H9 (cell line): ENCODE data around the gene B3GALT4. TPM values are rescaled to one million over a fixed set of nuclear protein-coding genes. Genes with fewer than 3 reads are reported as not detected.

ENCODE experiments used
- DNase-seq: peaks from one replicate; pipeline ENCODE4 v3.0.0-alpha.2; 2017
- H2AFZ ChIP-seq: one replicate; pipeline ENCODE4 v1.6.1; 2013; ENCODE audit warnings: mild to moderate bottlenecking, low read length, control low read depth, moderate library complexity
- H2AK5ac ChIP-seq: 2 replicates; pipeline ENCODE4 v1.6.1; 2013; ENCODE audit warnings: low read length, control low read depth, mixed read lengths; ENCODE audit not compliant: insufficient read length
- H2BK120ac ChIP-seq: one replicate; pipeline ENCODE4 v1.6.1; 2013; ENCODE audit warnings: low read depth, mild to moderate bottlenecking, low read length, control low read depth, inconsistent platforms; ENCODE audit not compliant: poor library complexity, severe bottlenecking
- H2BK12ac ChIP-seq: 2 replicates; pipeline ENCODE4 v1.6.1; 2013; ENCODE audit warnings: low read length, control low read depth, mixed read lengths, low read depth; ENCODE audit not compliant: insufficient read length
- H2BK15ac ChIP-seq: 2 replicates; pipeline ENCODE4 v1.6.1; 2013; ENCODE audit warnings: low read depth, low read length, control low read depth
- H2BK20ac ChIP-seq: one replicate; pipeline ENCODE4 v1.6.1; 2013; ENCODE audit warnings: low read depth, mild to moderate bottlenecking, low read length, control low read depth, inconsistent platforms; ENCODE audit not compliant: poor library complexity, severe bottlenecking
- H2BK5ac ChIP-seq: 2 replicates; pipeline ENCODE4 v1.6.1; 2013; ENCODE audit warnings: low read length, control low read depth, mixed read lengths; ENCODE audit not compliant: insufficient read length
- H3K14ac ChIP-seq: 2 replicates; pipeline ENCODE4 v1.6.1; 2013; ENCODE audit warnings: low read length, control low read depth; ENCODE audit not compliant: insufficient read depth
- H3K18ac ChIP-seq: 2 replicates; pipeline ENCODE4 v1.6.1; 2013; ENCODE audit warnings: low read depth, mild to moderate bottlenecking, mixed read lengths, low read length, control low read depth; ENCODE audit not compliant: insufficient read length
- H3K23ac ChIP-seq: 2 replicates; pipeline ENCODE4 v1.6.1; 2013; ENCODE audit warnings: low read length, control low read depth, mixed read lengths, low read depth; ENCODE audit not compliant: insufficient read length
- H3K23me2 ChIP-seq: 2 replicates; pipeline ENCODE4 v1.6.1; 2013; ENCODE audit warnings: low read depth, mild to moderate bottlenecking, mixed read lengths, low read length, control low read depth; ENCODE audit not compliant: insufficient read length, poor library complexity, severe bottlenecking
- H3K27ac ChIP-seq: 2 replicates; pipeline ENCODE4 v1.5.1; 2013; ENCODE audit warnings: low read length, control low read depth, mixed read lengths, low read depth; ENCODE audit not compliant: insufficient read length
- H3K27me3 ChIP-seq: 2 replicates; pipeline ENCODE4 v1.6.1; 2013; ENCODE audit warnings: low read length, control low read depth, inconsistent platforms; ENCODE audit not compliant: insufficient read depth
- H3K4ac ChIP-seq: 2 replicates; pipeline ENCODE4 v1.6.1; 2013; ENCODE audit warnings: low read depth, mild to moderate bottlenecking, control low read depth, inconsistent platforms, low read length, moderate library complexity
- H3K4me1 ChIP-seq: 2 replicates; pipeline ENCODE4 v1.6.1; 2013; ENCODE audit warnings: low read length, control low read depth, inconsistent platforms; ENCODE audit not compliant: insufficient read depth
- H3K4me2 ChIP-seq: 2 replicates; pipeline ENCODE4 v1.6.1; 2013; ENCODE audit warnings: low read length, control low read depth, mixed read lengths; ENCODE audit not compliant: insufficient read length, insufficient read depth
- H3K56ac ChIP-seq: 2 replicates; pipeline ENCODE4 v1.6.1; 2013; ENCODE audit warnings: low read depth, mild to moderate bottlenecking, mixed read lengths, low read length, control low read depth; ENCODE audit not compliant: insufficient read length
- H3K79me1 ChIP-seq: 2 replicates; pipeline ENCODE4 v1.6.1; 2013; ENCODE audit warnings: low read depth, mild to moderate bottlenecking, moderate library complexity, low read length, control low read depth, inconsistent platforms; ENCODE audit not compliant: insufficient read depth, poor library complexity, severe bottlenecking
- H3K79me2 ChIP-seq: 2 replicates; pipeline ENCODE4 v1.6.1; 2013; ENCODE audit warnings: low read length, control low read depth, inconsistent platforms; ENCODE audit not compliant: insufficient read depth
- H3K9ac ChIP-seq: 2 replicates; pipeline ENCODE4 v1.6.1; 2013; ENCODE audit warnings: low read length, control low read depth, mixed read lengths; ENCODE audit not compliant: insufficient read length; ENCODE audit errors: extremely low read depth
- H3K9me3 ChIP-seq: one replicate; pipeline ENCODE4 v1.6.1; 2013; ENCODE audit warnings: low read depth, low read length, inconsistent platforms; ENCODE audit not compliant: control insufficient read depth
- H3T11ph ChIP-seq: one replicate; pipeline ENCODE4 v1.6.1; 2013; ENCODE audit warnings: mild to moderate bottlenecking, low read length, control low read depth, inconsistent platforms
- H4K20me1 ChIP-seq: one replicate; pipeline ENCODE4 v1.6.1; 2013; ENCODE audit not compliant: control insufficient read depth, insufficient read length, insufficient read depth
- H4K5ac ChIP-seq: 2 replicates; pipeline ENCODE4 v1.6.1; 2013; ENCODE audit warnings: low read depth, mild to moderate bottlenecking, mixed read lengths, low read length, control low read depth; ENCODE audit not compliant: insufficient read length
- H4K8ac ChIP-seq: replicated peaks from 2 replicates; pipeline ENCODE4 v1.6.1; 2013; ENCODE audit warnings: low read length, control low read depth, mixed read lengths, low read depth; ENCODE audit not compliant: insufficient read length
- H4K91ac ChIP-seq: 2 replicates; pipeline ENCODE4 v1.6.1; 2013; ENCODE audit warnings: low read depth, mild to moderate bottlenecking, moderate library complexity, mixed read lengths, low read length, control low read depth; ENCODE audit not compliant: insufficient read length
- H3K27ac Mint-ChIP-seq, 3 experiments: 2 replicates in 2 of 3; 3 replicates in 1 of 3; pipeline ENCODE4 v1.8.0; 2020 to 2021; ENCODE audit warnings: mixed read lengths in 3 of 3, mild to moderate bottlenecking in 1 of 3, moderate library complexity in 1 of 3
- H3K27me3 Mint-ChIP-seq: 2 replicates; pipeline ENCODE4 v1.8.0; 2021; ENCODE audit warnings: low read depth, mild to moderate bottlenecking, moderate library complexity, mixed read lengths
- H3K36me3 Mint-ChIP-seq, 3 experiments: 2 replicates in 2 of 3; 3 replicates in 1 of 3; pipeline ENCODE4 v1.8.0; 2020 to 2021; ENCODE audit warnings: low read depth in 3 of 3, mixed read lengths in 3 of 3; ENCODE audit not compliant: insufficient read depth in 1 of 3
- H3K4me1 Mint-ChIP-seq, 2 experiments: 2 replicates each; pipeline ENCODE4 v1.8.0; 2020; ENCODE audit warnings: mixed read lengths in 2 of 2
- H3K4me3 Mint-ChIP-seq, 2 experiments: 2 replicates in 1 of 2; 3 replicates in 1 of 2; pipeline ENCODE4 v1.8.0; 2020 to 2021; ENCODE audit warnings: mild to moderate bottlenecking in 2 of 2, mixed read lengths in 2 of 2, moderate library complexity in 1 of 2
- H3K9me3 Mint-ChIP-seq, 2 experiments: 2 replicates in 1 of 2; 3 replicates in 1 of 2; pipeline ENCODE4 v1.8.0; 2020; ENCODE audit warnings: mild to moderate bottlenecking in 2 of 2, mixed read lengths in 2 of 2, moderate library complexity in 1 of 2
- CTCF ChIP-seq: fragments of 200-600 bp; sonication (generic); conservative IDR thresholded peaks from 3 replicates; pipeline ENCODE4 v1.8.0; 2021; ENCODE audit warnings: antibody characterized with exemption, mild to moderate bottlenecking
- WGBS: extraction: QIAGEN DNeasy Blood & Tissue Kit; methylation state at CpG from one replicate; pipeline ENCODE4 v1.1.7; 2013; ENCODE audit warnings: missing lambda C conversion rate, low lambda C conversion rate, mixed read lengths; ENCODE audit not compliant: insufficient read length; ENCODE audit errors: extremely low coverage; 5-methylcytosine and 5-hydroxymethylcytosine counted together
- total RNA-seq: library from RNA; stranded (reverse); gene quantifications from 2 replicates; pipeline ENCODE4 v1.2.1, GENCODE V29; 2021

Gene B3GALT4
- total RNA-seq, 1 experiment from 2014 or later, result 3.2 TPM

- peak overlapping the region; percentile 80 for H3K9ac ChIP-seq
- H3K23me2 ChIP-seq, result peaks cover 4% of the 10 kb centered on the region
- no peaks in the 10 kb centered on the region for H3K27me3 ChIP-seq
- no peaks in the 10 kb centered on the region for H3K79me1 ChIP-seq
- H3K4me2 ChIP-seq, result peak overlapping the region; percentile 86
- no peaks in the 10 kb centered on the region; the same call in 1 of the 2 replicates for H3K27me3 Mint-ChIP-seq
- no peak overlapping the region for H2AK5ac ChIP-seq
- H3K27ac ChIP-seq, result peak overlapping the region; percentile 74
- H3K9me3 ChIP-seq, result no peaks in the 10 kb centered on the region
- H3K79me2 ChIP-seq, result peaks cover 23% of the 10 kb centered on the region; the same call in 1 of the 2 replicates
- H4K8ac ChIP-seq, result peak overlapping the region; percentile 23
- H2BK5ac ChIP-seq, result no peak overlapping the region
- no peak overlapping the region for H2BK12ac ChIP-seq
- H3K18ac ChIP-seq, result peak overlapping the region; percentile 53
- H3K4me3 Mint-ChIP-seq, result peak overlapping the region; percentile 89 to 94
- no peak overlapping the region for H4K91ac ChIP-seq
- H4K20me1 ChIP-seq, result no peaks in the 10 kb centered on the region
- TF ChIP-seq CTCF, result peak; percentile 18; the same call in 1 of the 3 replicates
- no peak overlapping the region for H2AFZ ChIP-seq
- no peak for DNase-seq
- H3K27ac Mint-ChIP-seq, result peak overlapping the region; percentile 99 to 100 (median 100)
- H3K36me3 Mint-ChIP-seq, result peaks cover 50 to 77% (median 77%) of the 10 kb centered on the region in 3 experiments
- H2BK15ac ChIP-seq, result no peak overlapping the region
- no peak overlapping the region for H3K23ac ChIP-seq
- peak overlapping the region; percentile 59; the same call in 1 of the 2 replicates for H3K14ac ChIP-seq
- no peak overlapping the region for H3T11ph ChIP-seq
- peaks cover 24 to 40% of the 10 kb centered on the region in 2 experiments for H3K4me1 Mint-ChIP-seq
- no peaks in the 10 kb centered on the region; the same call in 1 of the 2 replicates for H3K4me1 ChIP-seq
- no peak overlapping the region for H2BK20ac ChIP-seq
- H4K5ac ChIP-seq, result peak overlapping the region; percentile 5
- H2BK120ac ChIP-seq, result no peak overlapping the region
- no peak overlapping the region for H3K56ac ChIP-seq
- H3K9me3 Mint-ChIP-seq, result no peaks in the 10 kb centered on the region; a peak in 1 of 5 replicates
- no peak overlapping the region for H3K4ac ChIP-seq
- WGBS, result no CpG with 5 or more reads among the region's 7 CpGs
Measured at GRCh38 chr6:33271117-33271467, 5.8 kb upstream of the B3GALT4 start.
